ENCODE data around the gene FBXL20. TPM values are rescaled to one million over a fixed set of nuclear protein-coding genes. Genes with fewer than 3 reads are reported as not detected.

Gene FBXL20
- polyA plus RNA-seq, 1 experiment: 3.9 TPM

- ChIA-PET CTCF (interaction anchor here (1.2 to 21.2 kb wide), 3 partner anchors 13 to 34 kb away, joined by 3 to 438 read pairs (median 4); no protein-coding TSS in a partner anchor), POLR2A (no interaction called here)
- no peak for DNase-seq (ENCODE audit: low read depth)
- H3K36me3 ChIP-seq (ENCODE audit: control insufficient read depth, insufficient read depth, low read length): peaks cover 25% of the 10 kb centered on the region
- no peak overlapping the region for H3K4me3 ChIP-seq (ENCODE audit: low read depth, low read length)
- no peaks in the 10 kb centered on the region for H3K27me3 ChIP-seq (ENCODE audit: control insufficient read depth, insufficient read depth, low read length)
- no peak for TF ChIP-seq CTCF (IDR thresholded peaks at IDR 0.05; ENCODE audit: insufficient read depth, low read depth, low read length)
Observed at GRCh38 chr17:39205112-39205526, 196.3 kb downstream of the FBXL20 start.

GRCh38 chr17:39204245-39204644, 197.2 kb downstream of the FBXL20 start:
- DNase-seq (ENCODE audit: low read depth): no peak
- no peak for TF ChIP-seq CTCF (IDR thresholded peaks at IDR 0.05; ENCODE audit: insufficient read depth, low read depth, low read length)
- ChIA-PET POLR2A (interaction anchor here (0.5 to 0.6 kb wide), 2 partner anchors 9 to 66 kb away, joined by 3 to 23 read pairs; no protein-coding TSS in a partner anchor), CTCF (interaction anchor here (21.2 kb wide), 1 partner anchor 35 kb away, joined by 438 read pairs; no protein-coding TSS in a partner anchor)
- H3K27me3 ChIP-seq (ENCODE audit: control insufficient read depth, insufficient read depth, low read length): no peaks in the 10 kb centered on the region
- peaks cover 25% of the 10 kb centered on the region for H3K36me3 ChIP-seq (ENCODE audit: control insufficient read depth, insufficient read depth, low read length)
- no peak overlapping the region for H3K4me3 ChIP-seq (ENCODE audit: low read depth, low read length)

Other genes starting within 250 kb of the FBXL20 start
- gene PLXDC1, start 250.0 kb downstream of the FBXL20 start, polyA plus RNA-seq (2011; rRNA removed): 1.8 and 5.0 TPM in 2 replicates
- gene ARL5C, start 235.5 kb downstream of the FBXL20 start, polyA plus RNA-seq (2011; rRNA removed): not detected in 2 replicates
- gene CACNB1, start 204.0 kb downstream of the FBXL20 start, polyA plus RNA-seq (2011; rRNA removed): 6.6 and 8.5 TPM in 2 replicates
- gene RPL19, start 201.3 kb downstream of the FBXL20 start, polyA plus RNA-seq (2011; rRNA removed): 1,903 and 2,002 TPM in 2 replicates
- not detected in 2 replicates for gene STAC2, start 175.7 kb downstream of the FBXL20 start, polyA plus RNA-seq (2011; rRNA removed)
- gene MED1, start 49.6 kb upstream of the FBXL20 start, polyA plus RNA-seq (2011; rRNA removed): 22.9 and 33.3 TPM in 2 replicates
- 16.6 and 19.1 TPM in 2 replicates for gene CDK12, start 59.9 kb upstream of the FBXL20 start, polyA plus RNA-seq (2011; rRNA removed)
- not detected in 2 replicates for gene NEUROD2, start 206.3 kb upstream of the FBXL20 start, polyA plus RNA-seq (2011; rRNA removed)
- not detected in 2 replicates for gene PPP1R1B, start 225.3 kb upstream of the FBXL20 start, polyA plus RNA-seq (2011; rRNA removed)
- gene STARD3, start 235.5 kb upstream of the FBXL20 start, polyA plus RNA-seq (2011; rRNA removed): 51.6 and 93.8 TPM in 2 replicates